ENCODE results near the gene PAK5.

- TF ChIP-seq CTCF (IDR thresholded peaks at IDR 0.05; ENCODE audit: low read length) (no peak), EZH2phosphoT487 (IDR thresholded peaks at IDR 0.05; ENCODE audit: low read length) (no peak), EZH2 (optimal IDR thresholded peaks at IDR 0.05; ENCODE audit: low read depth, low read length) (no peak)
Observed at GRCh38 chr20:9501473-9501872, 337.4 kb downstream of the PAK5 start.
